K562 (cell line): ENCODE data around the gene TCF20. TPM values are rescaled to one million over a fixed set of nuclear protein-coding genes. Genes with fewer than 3 reads are reported as not detected.

Experiments
- CTCF ChIP-seq, 3 experiments: IDR thresholded peaks in 2 of 3; conservative IDR thresholded peaks in 1 of 3; 2 replicates each; pipeline ENCODE4 v1.5.1; 2011 to 2012; ENCODE audit warnings: low read length in 3 of 3, mild to moderate bottlenecking in 3 of 3, control low read depth in 2 of 3, improper control_type of control experiment in 1 of 3, inconsistent platforms in 1 of 3, low read depth in 1 of 3, mixed read lengths in 1 of 3, moderate library complexity in 1 of 3; ENCODE audit not compliant: insufficient read depth in 2 of 3
- RAD21 ChIP-seq, 2 experiments: fragments of 250-450 bp in 1 of 2; fragments of 450-650 bp in 1 of 2; sonication (Bioruptor Pico) in 1 of 2; formaldehyde crosslinking in 1 of 2; IDR thresholded peaks in 1 of 2; conservative IDR thresholded peaks in 1 of 2; 2 replicates each; pipeline versions ENCODE4 v1.4.0 to v1.8.0; 2020 to 2022; ENCODE audit warnings: mild to moderate bottlenecking in 2 of 2, moderate library complexity in 1 of 2
- REST ChIP-seq, 2 experiments: fragments of 450-650 bp; formaldehyde crosslinking in 1 of 2; IDR thresholded peaks; 2 replicates each; pipeline versions ENCODE4 v1.4.0 to v1.6.1; 2014 to 2020; ENCODE audit warnings: mild to moderate bottlenecking in 2 of 2, borderline replicate concordance in 1 of 2, low read depth in 1 of 2
- SP1 ChIP-seq: sonication (generic); formaldehyde crosslinking; IDR thresholded peaks from 2 replicates; pipeline ENCODE4 v1.8.1; 2022; ENCODE audit warnings: mild to moderate bottlenecking, missing genetic modification reagents
- ZBTB33 ChIP-seq: sonication (generic); formaldehyde crosslinking; IDR thresholded peaks from 2 replicates; pipeline ENCODE4 v1.8.1; 2023; ENCODE audit warnings: mild to moderate bottlenecking, missing genetic modification reagents
- ZNF12 ChIP-seq: sonication (generic); formaldehyde crosslinking; IDR thresholded peaks from 2 replicates; pipeline ENCODE4 v1.4.0; 2020; ENCODE audit warnings: mild to moderate bottlenecking, missing genetic modification reagents
- ZNF224 ChIP-seq: sonication (generic); formaldehyde crosslinking; IDR thresholded peaks from 2 replicates; pipeline ENCODE4 v1.8.0; 2022; ENCODE audit warnings: mild to moderate bottlenecking, missing genetic modification reagents
- ZNF316 ChIP-seq: fragments of 450-650 bp; IDR thresholded peaks from 2 replicates; pipeline ENCODE4 v1.6.1; 2016
- polyA plus RNA-seq, 8 experiments: library from polyadenylated mRNA; depleted of rRNA in 4 of 8; stranded (reverse) in 5 of 8; unstranded in 3 of 8; fragments of >200 nt; fragmentation: Nextera tagmentation in 2 of 8; fragmentation: Illumina TruSeq in 1 of 8; extraction: Ambion mirVana in 2 of 8; extraction: Trizol in 1 of 8; gene quantifications; 2 replicates each; pipeline versions ENCODE4 v1.2.1 to v1.2.3, GENCODE V29; 2011 to 2014; ENCODE audit warnings: inconsistent platforms in 1 of 8, missing spikeins in 1 of 8
- total RNA-seq, 7 experiments: library from RNA; depleted of rRNA in 6 of 7; stranded (reverse); fragments of >200 nt in 6 of 7; fragmentation: Illumina TruSeq in 2 of 7; extraction: Trizol in 2 of 7; gene quantifications; 2 replicates each; pipeline versions ENCODE4 v1.2.1 to v1.2.3, GENCODE V29; 2011 to 2021; ENCODE audit warnings: low replicate concordance in 1 of 7

The TCF20 gene
- total and polyA plus RNA-seq, 9 of the 15 experiments (the other 6 are each of a cell fraction or from before 2014, with no cell fraction given): 0.35 to 43.6 (median 17.5) TPM

- TF ChIP-seq REST (IDR thresholded peaks at IDR 0.05; ENCODE audit: borderline replicate concordance) (peak; percentile 51; the same call in 1 of the 2 replicates), REST (CRISPR knock-in tag; IDR thresholded peaks at IDR 0.05; ENCODE audit: low read depth) (no peak), SP1 (CRISPR knock-in tag) (no peak), ZNF316 (no peak), ZNF224 (CRISPR knock-in tag) (no peak), ZNF12 (CRISPR knock-in tag) (no peak), CTCF (IDR thresholded peaks at IDR 0.05 in 2 of 3, conservative IDR thresholded peaks at IDR 0.05 in 1 of 3; ENCODE audit: insufficient read depth in 2 of 3, low read depth in 1 of 3, low read length in 3 of 3) (peak; percentile 29 to 40 (median 30); a peak in 4 of 6 replicates), RAD21 (CRISPR knock-in tag; conservative IDR thresholded peaks at IDR 0.05 in 1 of 2, IDR thresholded peaks at IDR 0.05 in 1 of 2) (peak in 1 of 2 experiments; percentile 44; a peak in 2 of 4 replicates), ZBTB33 (CRISPR knock-in tag) (peak; percentile 74)
Measured at GRCh38 chr22:42277988-42278776, 7.7 kb upstream of the TCF20 start (continued).
